Measurements from ENCODE around the gene JKAMP. TPM values are rescaled to one million over a fixed set of nuclear protein-coding genes. Genes with fewer than 3 reads are reported as not detected.

Gene JKAMP
- total and polyA plus RNA-seq, 2 donors (not counting 3 experiments of a cell fraction or from before 2014, with no cell fraction given): 30.8 to 160 TPM

DNA sequence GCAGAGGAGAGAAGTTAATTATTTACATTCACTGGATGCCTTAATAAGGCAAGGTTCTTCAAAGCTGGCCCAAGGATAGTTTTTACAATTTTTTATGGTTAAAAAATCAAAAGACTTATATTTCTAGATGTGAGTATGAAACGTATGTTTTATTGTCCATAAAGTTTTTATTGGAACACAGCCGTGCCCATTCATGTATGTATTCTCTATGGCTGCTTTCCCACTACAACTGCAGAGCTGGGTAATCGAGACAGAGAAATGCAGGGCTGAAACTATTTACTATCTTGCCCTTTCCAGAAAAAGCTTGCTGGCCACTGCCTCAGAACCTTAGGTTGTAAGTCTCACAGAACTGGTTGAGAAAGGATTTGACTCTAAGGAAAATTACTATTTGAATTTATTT lies 16.4 kb downstream of the JKAMP start:
- FAIRE-seq: no peak
- CTCF ChIA-PET: interaction anchor here (0.9 to 1.3 kb wide), 3 partner anchors 11 to 70 kb away, joined by 3 to 4 read pairs (median 3); no protein-coding TSS in a partner anchor
- intact Hi-C loops (cut with micrococcal nuclease): loop anchor here (10.0 kb wide), 1 partner anchor 664 kb away; the partner anchor contains the start of gene DHRS7

More for the DNA sequence above, 16.4 kb downstream of the JKAMP start:
- Histone ChIP-seq H3K79me2 (ENCODE audit: control insufficient read depth, insufficient read depth, low read length) (no peaks in the 10 kb centered on the region), H3K4me2 (ENCODE audit: insufficient read depth, low read length) (no peak overlapping the region), H3K4me1 (ENCODE audit: control insufficient read depth, extremely low read depth, insufficient read depth, low read length) (no peaks in the 10 kb centered on the region), H3K9me3 (replicated peaks; ENCODE audit: control insufficient read depth, insufficient read depth, low read length) (no peaks in the 10 kb centered on the region), H4K20me1 (replicated peaks; ENCODE audit: control insufficient read depth, extremely low read depth, insufficient read depth, low read length) (no peaks in the 10 kb centered on the region), H3K4me3 (replicated peaks in 1 of 3; ENCODE audit: insufficient read depth in 1 of 3, low read depth in 1 of 3, low read length in 3 of 3) (no peak overlapping the region), H3K9me1 (replicated peaks; ENCODE audit: control insufficient read depth, extremely low read depth, insufficient read depth, low read length) (no peaks in the 10 kb centered on the region), H3K27ac (ENCODE audit: insufficient read depth, low read depth, low read length) (no peak overlapping the region), H2AFZ (ENCODE audit: low read depth, low read length) (no peak overlapping the region), H3K9ac (replicated peaks; ENCODE audit: extremely low read depth, insufficient read depth, low read length) (no peak overlapping the region), H3K27me3 (ENCODE audit: control insufficient read depth in 2 of 2, insufficient read depth in 2 of 2, low read length in 2 of 2) (no peaks in the 10 kb centered on the region), H3K36me3 (ENCODE audit: control insufficient read depth in 2 of 2, extremely low read depth in 1 of 2, insufficient read depth in 2 of 2, low read length in 2 of 2) (peaks cover 0 to 7% of the 10 kb centered on the region in 2 experiments)
- no peak for DNase-seq (ENCODE audit: low read depth, low spot score)
- no peak for TF ChIP-seq CTCF (IDR thresholded peaks at IDR 0.05; ENCODE audit: extremely low read depth in 1 of 2, insufficient read depth in 1 of 2, low read depth in 1 of 2, low read length in 2 of 2)
- no peak for TF ChIP-seq EZH2 (IDR thresholded peaks at IDR 0.05; ENCODE audit: borderline replicate concordance, low read depth, low read length, severe bottlenecking)
- TF ChIP-seq MYC (IDR thresholded peaks at IDR 0.05; ENCODE audit: low read depth, low read length): no peak
- no peak for TF ChIP-seq MAX (IDR thresholded peaks at IDR 0.05; ENCODE audit: insufficient read depth, insufficient read length)
- TF ChIP-seq GATA2 (IDR thresholded peaks at IDR 0.05; ENCODE audit: insufficient read depth, insufficient read length, low read depth, low read length): no peak
- POLR2A ChIA-PET: no interaction called here
- dilution Hi-C loops (cut with MboI; ENCODE audit: extremely low pct_ligation_motif_present, low sequenced_read_pairs): no loop called here
- no TSS peak for BruUV-seq (replicated peaks)

Data from endothelial cell of umbilical vein (primary cell).